IgD-negative memory B cell (primary cell): ENCODE measurements around the gene AVEN. TPM values are rescaled to one million over a fixed set of nuclear protein-coding genes. Genes with fewer than 3 reads are reported as not detected.
"Not testable (repeated sequence)": the region's sequence is repeated elsewhere in the genome, so short reads cannot be mapped to it uniquely, and the experiment has no call there.

ENCODE experiments used
- H3K27ac Mint-ChIP-seq, 3 donors: one replicate each; pipeline ENCODE4 v1.8.0; 2020 to 2022; ENCODE audit warnings: mild to moderate bottlenecking in 3 of 3, mixed read lengths in 3 of 3, moderate library complexity in 1 of 3
- H3K27me3 Mint-ChIP-seq: one replicate; pipeline ENCODE4 v1.8.0; 2021; ENCODE audit warnings: mixed read lengths
- H3K36me3 Mint-ChIP-seq: one replicate; pipeline ENCODE4 v1.8.0; 2020; ENCODE audit warnings: mild to moderate bottlenecking, mixed read lengths
- H3K4me1 Mint-ChIP-seq, 3 donors: one replicate each; pipeline ENCODE4 v1.8.0; 2020 to 2022; ENCODE audit warnings: mixed read lengths in 3 of 3, mild to moderate bottlenecking in 1 of 3
- H3K4me3 Mint-ChIP-seq, 4 donors: one replicate each; pipeline ENCODE4 v1.8.0; 2020 to 2022; ENCODE audit warnings: mild to moderate bottlenecking in 4 of 4, mixed read lengths in 4 of 4, moderate library complexity in 3 of 4
- H3K9me3 Mint-ChIP-seq, 3 donors: one replicate each; pipeline ENCODE4 v1.8.0; 2020 to 2021; ENCODE audit warnings: mixed read lengths in 3 of 3, mild to moderate bottlenecking in 1 of 3
- polyA plus RNA-seq: library from polyadenylated mRNA; unstranded; fragments of 300-500 nt; fragmentation: Illumina TruSeq; gene quantifications from one replicate; pipeline ENCODE4 v1.2.3, GENCODE V29; 2021

Gene AVEN
- polyA plus RNA-seq, 1 donor from 2014 or later, result 2.4 TPM

DNA sequence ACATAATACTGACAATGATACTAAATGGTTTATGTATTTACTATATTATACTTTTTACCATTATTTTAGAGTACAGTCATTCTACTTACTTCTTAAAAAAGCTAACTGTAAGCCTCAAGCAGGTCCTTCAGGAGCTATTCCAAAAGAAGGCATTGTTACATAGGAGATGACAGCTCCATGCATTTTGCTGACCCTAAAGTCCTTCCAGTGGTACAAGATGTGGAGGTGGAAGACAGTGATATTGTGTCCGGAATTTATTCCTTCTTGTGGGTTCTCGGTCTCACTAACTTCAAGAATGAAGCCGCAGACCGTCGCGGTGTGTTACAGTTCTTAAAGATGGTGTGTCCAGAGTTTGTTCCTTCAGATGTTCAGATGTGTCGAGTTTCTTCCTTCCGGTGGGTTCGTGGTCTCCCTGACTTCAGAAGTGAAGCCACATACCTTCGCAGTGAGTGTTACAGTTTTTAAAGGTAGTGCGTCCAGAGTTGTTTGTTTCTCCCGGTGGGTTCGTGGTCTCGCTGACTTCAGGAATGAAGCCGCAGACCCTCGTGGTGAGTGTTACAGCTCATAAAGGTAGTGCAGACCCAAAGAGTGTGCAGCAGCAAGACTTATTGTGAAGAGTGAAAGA lies 20.9 kb downstream of the AVEN start:
- no peaks in the 10 kb centered on the region for H3K9me3 Mint-ChIP-seq
- peaks cover 12% of the 10 kb centered on the region for H3K36me3 Mint-ChIP-seq
- no peak overlapping the region for H3K27ac Mint-ChIP-seq
- H3K4me3 Mint-ChIP-seq, result peak overlapping the region in 1 of 4 donors; percentile 31
- H3K4me1 Mint-ChIP-seq, result peaks cover 0 to 2% (median 0%) of the 10 kb centered on the region in 3 donors
- no peaks in the 10 kb centered on the region for H3K27me3 Mint-ChIP-seq

- no peaks in the 10 kb centered on the region for H3K9me3 Mint-ChIP-seq
- H3K36me3 Mint-ChIP-seq, result peaks cover 10% of the 10 kb centered on the region
- H3K27me3 Mint-ChIP-seq, result no peaks in the 10 kb centered on the region
- peaks cover 0 to 2% (median 0%) of the 10 kb centered on the region in 3 donors for H3K4me1 Mint-ChIP-seq
- H3K27ac Mint-ChIP-seq, result no peak overlapping the region
- H3K4me3 Mint-ChIP-seq, result no peak overlapping the region
Measured at GRCh38 chr15:34014556-34014955, 24.4 kb downstream of the AVEN start.

DNA sequence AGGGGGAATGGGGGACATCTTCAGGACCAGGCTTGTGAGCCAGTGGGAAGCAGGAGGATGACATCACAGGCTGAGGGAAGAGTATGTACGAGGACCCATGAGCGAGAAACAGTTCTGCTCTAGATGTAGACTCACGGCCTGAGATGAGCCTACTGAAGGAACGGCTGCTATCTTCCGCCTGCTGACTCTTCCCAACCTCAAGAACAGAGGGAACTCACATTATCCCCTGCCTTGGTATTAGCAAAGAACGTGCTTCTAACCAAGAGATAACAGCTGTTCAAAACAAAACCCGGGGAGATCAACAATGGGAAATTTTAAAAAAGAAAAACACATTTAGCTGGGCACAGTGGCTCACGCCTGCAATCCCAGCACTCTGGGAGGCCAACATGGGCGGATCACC lies 25.3 kb downstream of the AVEN start:
- Mint-ChIP-seq H3K27me3 (no peaks in the 10 kb centered on the region), H3K27ac (peak overlapping the region in 1 of 3 donors; percentile 57), H3K9me3 (no peaks in the 10 kb centered on the region), H3K4me1 (peaks cover 0 to 2% (median 0%) of the 10 kb centered on the region in 3 donors), H3K36me3 (peaks cover 10% of the 10 kb centered on the region), H3K4me3 (no peak overlapping the region)

- Mint-ChIP-seq H3K4me3 (no peak overlapping the region), H3K36me3 (peaks cover 7% of the 10 kb centered on the region), H3K27ac (no peak overlapping the region), H3K9me3 (no peaks in the 10 kb centered on the region), H3K27me3 (no peaks in the 10 kb centered on the region), H3K4me1 (peaks cover 0 to 2% (median 0%) of the 10 kb centered on the region in 3 donors)
Measured at GRCh38 chr15:34012461-34013028, 26.5 kb downstream of the AVEN start.

DNA sequence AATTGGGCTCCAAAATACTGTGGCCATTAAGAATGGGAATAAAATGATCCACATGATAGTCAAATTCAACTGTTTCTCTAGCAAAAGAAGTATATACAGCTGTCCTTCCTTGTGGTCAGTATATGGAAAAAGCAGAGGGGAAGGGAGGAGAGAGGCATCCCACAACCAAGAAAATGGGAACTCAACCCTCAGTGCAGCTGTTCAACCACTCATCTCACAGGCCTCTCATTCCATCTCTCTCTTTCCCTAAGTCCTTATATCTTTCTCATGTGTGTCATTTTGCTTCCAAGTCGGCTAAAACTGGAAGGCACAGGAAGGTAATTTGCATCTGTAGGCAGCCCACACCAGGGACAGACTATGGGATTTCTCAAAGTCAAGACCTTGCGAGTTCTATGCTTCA lies 27.5 kb downstream of the AVEN start:
- Mint-ChIP-seq H3K4me3 (no peak overlapping the region), H3K4me1 (peaks cover 0 to 2% (median 0%) of the 10 kb centered on the region in 3 donors), H3K27me3 (no peaks in the 10 kb centered on the region), H3K27ac (no peak overlapping the region), H3K9me3 (no peaks in the 10 kb centered on the region), H3K36me3 (peaks cover 7% of the 10 kb centered on the region)

DNA sequence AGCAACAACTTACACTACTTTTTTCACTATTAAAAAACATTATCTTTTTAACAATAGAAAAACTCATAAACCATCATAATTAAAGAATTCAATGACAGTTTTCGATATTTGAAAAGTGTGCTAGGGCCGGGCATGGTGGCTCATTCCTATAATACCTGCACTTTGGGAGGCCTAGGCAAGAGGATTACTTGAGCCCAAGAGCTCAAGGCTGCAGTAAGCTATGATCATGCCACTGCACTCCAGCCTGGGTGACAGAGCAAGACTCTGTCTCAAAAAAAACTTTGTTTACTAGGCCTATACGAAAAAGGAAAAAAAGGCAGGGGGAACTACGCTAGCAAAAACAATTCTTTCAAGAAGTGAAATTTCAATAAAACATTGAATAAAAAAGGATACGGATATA lies 28.1 kb downstream of the AVEN start:
- Mint-ChIP-seq H3K4me1 (peaks cover 0 to 2% (median 0%) of the 10 kb centered on the region in 3 donors), H3K4me3 (no peak overlapping the region), H3K27ac (no peak overlapping the region), H3K9me3 (no peaks in the 10 kb centered on the region), H3K27me3 (no peaks in the 10 kb centered on the region), H3K36me3 (peaks cover 2% of the 10 kb centered on the region)

- Mint-ChIP-seq H3K27ac (no peak overlapping the region), H3K36me3 (no peaks in the 10 kb centered on the region), H3K27me3 (no peaks in the 10 kb centered on the region), H3K9me3 (no peaks in the 10 kb centered on the region), H3K4me3 (no peak overlapping the region), H3K4me1 (peaks cover 0 to 2% (median 0%) of the 10 kb centered on the region in 3 donors)
Measured at GRCh38 chr15:34009656-34010055, 29.3 kb downstream of the AVEN start.

- Mint-ChIP-seq H3K27me3 (no peaks in the 10 kb centered on the region), H3K9me3 (no peaks in the 10 kb centered on the region), H3K4me1 (no peaks in the 10 kb centered on the region), H3K4me3 (no peak overlapping the region), H3K36me3 (peaks cover 5% of the 10 kb centered on the region), H3K27ac (no peak overlapping the region)
Measured at GRCh38 chr15:34006381-34006780, 32.6 kb downstream of the AVEN start.

DNA sequence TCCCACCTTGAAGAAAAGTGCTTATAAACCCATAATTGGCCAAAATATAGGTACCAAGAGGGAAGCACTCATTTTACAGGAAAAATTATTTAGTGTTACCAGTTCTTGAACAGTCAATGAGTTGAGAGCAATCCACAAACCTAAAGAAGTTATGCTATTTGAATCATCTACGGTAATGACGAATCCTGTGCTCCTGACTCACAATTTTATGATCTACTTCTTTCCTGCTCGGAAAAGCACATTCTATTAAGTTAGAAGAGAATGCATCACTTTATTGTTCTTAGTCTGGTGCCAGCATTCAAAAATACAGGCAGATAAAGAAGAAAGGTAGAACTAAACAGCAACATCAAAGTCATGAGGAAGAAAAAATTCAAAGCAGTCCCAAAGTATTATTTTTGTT lies 37.5 kb downstream of the AVEN start:
- no peak overlapping the region for H3K4me3 Mint-ChIP-seq
- no peaks in the 10 kb centered on the region for H3K4me1 Mint-ChIP-seq
- peaks cover 5% of the 10 kb centered on the region for H3K36me3 Mint-ChIP-seq
- no peaks in the 10 kb centered on the region for H3K27me3 Mint-ChIP-seq
- H3K9me3 Mint-ChIP-seq, result no peaks in the 10 kb centered on the region
- no peak overlapping the region for H3K27ac Mint-ChIP-seq

- not testable (repeated sequence) for H3K4me3 Mint-ChIP-seq, H3K4me1 Mint-ChIP-seq, H3K27ac Mint-ChIP-seq, H3K9me3 Mint-ChIP-seq, H3K27me3 Mint-ChIP-seq, H3K36me3 Mint-ChIP-seq
Measured at GRCh38 chr15:33995666-33996065, 43.3 kb downstream of the AVEN start.

- Mint-ChIP-seq H3K27ac (no peak overlapping the region), H3K4me3 (no peak overlapping the region), H3K36me3 (no peaks in the 10 kb centered on the region), H3K27me3 (no peaks in the 10 kb centered on the region), H3K9me3 (no peaks in the 10 kb centered on the region), H3K4me1 (no peaks in the 10 kb centered on the region)
Measured at GRCh38 chr15:33994005-33994615, 44.9 kb downstream of the AVEN start.

DNA sequence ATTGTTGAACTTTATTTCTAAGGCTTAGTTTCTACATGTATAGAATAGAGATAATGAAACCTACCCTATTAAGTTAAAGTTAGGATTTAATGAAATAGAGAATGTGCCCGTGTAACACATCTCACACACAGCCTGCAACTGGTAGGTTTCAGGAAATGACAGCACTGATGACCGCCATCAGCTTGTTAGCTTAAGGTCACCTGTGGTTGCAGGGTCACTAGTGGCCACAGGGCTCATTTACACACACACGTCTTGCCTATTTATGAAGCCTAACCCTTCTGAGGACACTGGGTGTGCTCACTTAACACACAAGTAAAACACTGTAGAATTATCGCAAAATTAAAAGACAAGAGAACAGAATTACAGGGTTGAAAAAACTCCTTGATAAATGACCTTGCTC lies 50.6 kb downstream of the AVEN start:
- peaks cover 4% of the 10 kb centered on the region for H3K36me3 Mint-ChIP-seq
- H3K27me3 Mint-ChIP-seq, result no peaks in the 10 kb centered on the region
- no peak overlapping the region for H3K4me3 Mint-ChIP-seq
- H3K4me1 Mint-ChIP-seq, result no peaks in the 10 kb centered on the region
- H3K27ac Mint-ChIP-seq, result no peak overlapping the region
- H3K9me3 Mint-ChIP-seq, result no peaks in the 10 kb centered on the region

- no peaks in the 10 kb centered on the region for H3K27me3 Mint-ChIP-seq
- peak overlapping the region in 1 of 3 donors; percentile 5 for H3K27ac Mint-ChIP-seq
Measured at GRCh38 chr15:33987444-33987843, 51.6 kb downstream of the AVEN start.

GRCh38 chr15:33985751-33986150 lies 53.3 kb downstream of the AVEN start:
- Mint-ChIP-seq H3K4me1 (no peaks in the 10 kb centered on the region), H3K36me3 (peaks cover 4% of the 10 kb centered on the region), H3K4me3 (no peak overlapping the region), H3K9me3 (no peaks in the 10 kb centered on the region), H3K27ac (no peak overlapping the region), H3K27me3 (no peaks in the 10 kb centered on the region)

More at GRCh38 chr15:33987444-33987843, 51.6 kb downstream of the AVEN start:
- Mint-ChIP-seq H3K36me3 (peaks cover 4% of the 10 kb centered on the region), H3K9me3 (no peaks in the 10 kb centered on the region), H3K4me3 (no peak overlapping the region), H3K4me1 (no peaks in the 10 kb centered on the region)

GRCh38 chr15:33985287-33985686 lies 53.7 kb downstream of the AVEN start:
- no peak overlapping the region for H3K4me3 Mint-ChIP-seq
- H3K9me3 Mint-ChIP-seq, result no peaks in the 10 kb centered on the region
- peaks cover 4% of the 10 kb centered on the region for H3K36me3 Mint-ChIP-seq
- H3K27me3 Mint-ChIP-seq, result no peaks in the 10 kb centered on the region
- H3K4me1 Mint-ChIP-seq, result no peaks in the 10 kb centered on the region
- no peak overlapping the region for H3K27ac Mint-ChIP-seq

- Mint-ChIP-seq H3K27ac (no peak overlapping the region), H3K36me3 (peaks cover under 1% of the 10 kb centered on the region), H3K27me3 (no peaks in the 10 kb centered on the region), H3K4me3 (no peak overlapping the region), H3K9me3 (no peaks in the 10 kb centered on the region), H3K4me1 (no peaks in the 10 kb centered on the region)
Measured at GRCh38 chr15:33982516-33982915, 56.5 kb downstream of the AVEN start.
